GM19025 (cell line): ENCODE measurements around the gene LARP4.
"Not testable (repeated sequence)": the region's sequence is repeated elsewhere in the genome, so short reads cannot be mapped to it uniquely, and the experiment has no call there.

Experiments
- ATAC-seq: cut with Tn5 transposase; IDR thresholded peaks from one replicate; pipeline ENCODE4 v1.9.1; 2021; ENCODE audit warnings: mild to moderate bottlenecking, low read depth, moderate library complexity; ENCODE audit not compliant: unreplicated experiment

LARP4 gene

DNA sequence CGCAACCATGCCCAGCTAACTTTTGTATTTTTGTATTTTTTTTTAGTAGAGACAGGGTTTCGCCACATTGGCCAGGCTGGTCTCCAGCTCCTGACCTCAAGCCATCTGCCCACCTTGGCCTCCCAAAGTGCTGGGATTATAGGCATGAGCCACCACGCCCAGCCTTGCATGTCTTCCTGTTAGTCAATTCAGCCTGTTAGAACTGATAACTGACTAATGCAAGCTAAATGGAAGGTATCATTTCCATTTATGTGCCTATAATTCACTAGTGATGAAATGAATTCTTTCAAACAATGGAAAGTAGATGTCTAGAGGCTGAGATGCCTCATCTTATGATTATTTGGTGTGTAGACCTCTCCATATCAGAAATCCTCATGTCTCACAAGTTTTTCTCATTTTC is 66.8 kb downstream of the LARP4 start:
- ATAC-seq = no peak

DNA sequence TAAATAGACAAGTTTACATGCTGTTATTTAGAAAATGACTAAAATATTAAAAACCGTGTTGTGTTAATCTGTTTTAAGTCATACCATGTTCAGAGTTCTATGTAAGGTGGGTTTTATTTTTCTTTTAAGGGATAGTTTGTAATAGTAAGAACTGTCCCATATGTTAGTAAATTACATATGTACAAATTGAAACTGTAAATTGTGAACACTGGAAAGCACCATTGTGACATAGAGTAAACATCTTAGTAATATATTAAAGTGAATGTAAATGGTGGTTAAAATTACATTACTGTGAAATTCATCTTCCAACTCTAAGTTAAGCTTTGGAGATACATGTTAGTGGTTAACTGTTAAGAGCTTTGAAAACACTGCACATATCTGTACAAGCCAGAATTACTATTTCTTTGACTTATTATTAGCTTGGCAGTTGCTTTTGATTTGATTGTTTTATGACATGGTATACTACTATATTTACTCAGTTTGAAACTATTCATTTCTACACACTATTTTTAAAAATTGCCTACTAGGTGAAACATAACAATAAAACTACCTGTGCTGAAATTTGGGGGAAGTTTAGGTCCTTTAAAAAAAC is 76.7 kb downstream of the LARP4 start:
- ATAC-seq = no peak

DNA sequence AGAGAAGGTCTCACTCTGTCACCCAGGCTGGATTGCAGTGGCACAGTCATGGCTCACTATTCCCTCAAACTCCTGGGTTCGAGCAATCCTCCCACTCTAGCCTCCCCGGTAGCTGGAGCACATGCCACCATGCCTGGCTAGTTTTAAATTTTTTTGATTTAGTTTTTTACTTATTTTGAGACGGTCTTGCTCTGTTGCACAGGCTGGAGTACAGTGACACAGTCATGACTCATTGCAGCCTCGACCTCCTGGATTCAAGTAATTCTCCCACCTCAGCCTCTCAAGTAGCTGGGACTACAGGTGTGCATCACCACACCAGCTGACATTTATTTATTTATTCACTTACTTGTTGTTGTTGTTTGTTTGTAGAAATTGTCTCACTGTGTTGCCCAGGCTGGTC is 81.9 kb downstream of the LARP4 start:
- no peak for ATAC-seq

DNA sequence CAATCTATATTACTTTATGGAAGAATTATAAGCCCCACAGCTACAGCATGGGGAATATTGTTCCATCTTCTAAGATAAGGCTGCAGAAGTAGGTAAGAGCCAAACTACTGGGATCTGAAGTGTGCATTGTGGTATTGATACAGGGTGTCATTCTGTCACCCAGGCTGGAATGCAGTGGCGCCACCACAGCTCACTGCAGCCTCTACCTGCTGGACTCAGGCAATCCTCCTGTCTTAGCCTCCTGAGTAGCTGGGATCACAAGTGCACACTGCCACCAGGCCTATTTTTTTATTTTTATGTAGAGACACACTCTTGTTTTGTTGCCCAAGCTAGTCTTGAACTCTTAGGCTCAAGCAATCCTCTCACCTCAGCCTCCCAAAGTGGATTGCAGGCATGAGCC is 82.8 kb downstream of the LARP4 start:
- no peak for ATAC-seq

DNA sequence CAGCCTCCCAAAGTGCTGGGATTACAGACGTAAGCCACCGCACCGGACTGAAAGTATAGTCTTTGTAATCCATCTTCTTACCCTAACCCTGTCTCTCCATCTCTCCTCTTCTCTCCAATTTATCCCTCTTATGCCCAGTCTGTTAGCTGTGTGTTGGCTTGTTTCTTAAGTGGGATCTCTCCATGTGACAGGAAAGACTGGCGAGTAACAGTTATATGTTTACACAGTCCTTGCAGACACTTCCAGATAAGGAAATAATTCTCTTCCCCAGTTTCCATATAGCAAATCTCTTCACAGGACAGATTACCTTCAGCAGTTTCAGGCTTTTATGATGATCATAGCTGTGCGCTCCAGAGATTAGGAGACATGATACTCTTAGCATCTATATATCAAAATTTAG is 88.1 kb downstream of the LARP4 start:
- ATAC-seq = no peak

DNA sequence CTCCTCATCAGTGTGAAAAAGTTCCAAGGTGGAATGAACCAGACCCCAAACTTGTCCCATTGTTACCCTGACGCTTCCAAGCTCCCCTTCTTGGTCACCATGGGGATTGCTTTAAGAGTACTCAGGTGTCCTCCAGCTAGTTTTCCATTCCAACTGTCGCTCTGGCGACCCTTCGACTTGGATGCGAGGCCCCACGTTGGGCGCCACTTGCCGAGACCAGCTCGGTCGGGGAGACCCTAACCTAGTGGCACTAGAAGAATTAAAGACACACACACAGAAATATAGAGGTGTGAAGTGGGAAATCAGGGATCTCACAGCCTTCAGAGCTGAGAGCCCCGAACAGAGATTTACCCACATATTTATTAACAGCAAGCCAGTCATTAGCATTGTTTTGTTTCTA is 97.4 kb downstream of the LARP4 start:
- not testable (repeated sequence) for ATAC-seq

DNA sequence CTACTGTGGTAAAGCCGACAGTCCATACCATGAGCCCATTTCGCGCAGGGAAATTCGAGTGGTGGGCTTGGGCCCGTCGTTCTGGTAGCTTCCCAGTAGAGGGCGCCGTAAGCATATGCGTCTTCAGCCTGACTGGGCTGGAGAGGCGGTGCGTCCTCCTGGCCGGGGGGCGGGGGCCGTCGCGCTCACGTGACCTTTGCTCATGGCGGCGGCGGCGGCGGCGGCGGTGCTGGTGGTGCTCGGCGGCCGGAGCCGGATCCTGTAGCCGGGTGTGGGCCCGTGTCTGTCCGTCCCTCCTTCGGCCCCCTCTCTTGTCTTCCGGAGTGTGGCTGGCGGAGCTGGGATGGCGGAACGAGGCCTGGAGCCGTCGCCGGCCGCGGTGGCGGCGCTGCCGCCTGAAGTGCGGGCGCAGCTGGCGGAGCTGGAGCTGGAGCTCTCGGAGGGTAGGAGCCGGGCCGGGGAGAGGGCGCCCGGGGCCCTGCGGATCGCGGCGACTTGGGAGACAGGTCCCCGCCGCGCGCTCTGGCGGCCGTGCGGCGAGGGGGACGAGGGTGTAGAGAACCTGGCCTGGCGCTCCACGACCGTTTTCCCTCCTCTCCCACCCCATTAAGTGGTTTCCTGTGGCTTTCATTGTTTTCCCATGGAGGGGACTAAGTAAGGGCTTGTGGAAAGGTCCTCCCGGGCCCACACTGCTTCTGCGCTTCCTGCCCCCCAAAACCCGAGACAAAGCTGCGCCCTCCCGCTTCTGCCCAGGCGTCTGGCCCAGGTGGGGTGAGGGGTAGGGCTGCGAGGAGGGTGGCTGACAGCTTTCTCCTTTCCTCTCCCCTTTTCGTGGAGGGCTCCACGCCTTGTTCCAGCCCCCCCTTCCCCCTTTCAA is 104.4 kb downstream of the LARP4 start, which contains the start of gene DIP2B:
Gene DIP2B (plus strand): TSS at position 188 of the 877 bp plus-strand sequence. CDS start 156 bp downstream, at position 344.
- peak; percentile 73 for ATAC-seq

DNA sequence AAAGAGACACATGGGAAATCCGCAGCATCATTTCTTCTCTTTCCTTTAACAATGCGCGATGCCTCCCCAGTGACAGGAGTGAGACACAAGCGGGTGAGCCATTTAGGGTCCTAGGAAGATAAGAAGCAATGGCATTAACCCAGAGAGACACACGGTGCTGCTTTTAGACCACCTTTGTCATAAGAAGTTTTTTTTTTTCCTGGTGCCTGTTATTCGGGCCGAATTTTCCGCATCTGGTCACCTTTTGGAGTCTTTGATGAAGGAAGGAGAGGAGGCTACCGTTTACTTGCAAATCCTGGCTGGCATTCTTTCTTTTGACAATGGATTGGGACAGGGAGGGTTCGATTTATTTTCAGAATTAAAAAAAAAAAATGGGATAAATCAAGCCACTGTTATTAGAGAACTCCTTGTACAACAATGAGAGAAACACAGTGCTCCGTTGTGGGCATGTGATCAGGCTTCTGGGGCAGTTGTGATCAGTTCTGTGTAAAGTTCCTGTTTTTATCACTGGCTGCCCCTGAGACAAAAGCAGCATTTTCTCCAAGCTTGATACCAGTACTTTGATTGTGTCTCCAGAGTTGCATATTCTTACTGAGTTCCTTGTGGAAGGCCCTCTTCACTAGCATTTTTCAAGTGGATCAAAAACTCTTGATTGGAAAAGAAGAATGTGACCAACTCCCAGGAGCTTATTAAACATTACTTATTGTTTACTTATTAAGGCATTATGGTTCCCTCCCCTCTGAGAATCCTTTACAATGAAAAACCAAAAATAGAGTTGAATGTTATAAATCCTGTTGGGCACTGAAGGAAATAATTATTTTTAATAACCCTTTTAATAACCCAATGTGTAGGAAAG is 105.2 kb downstream of the LARP4 start:
- no peak for ATAC-seq

DNA sequence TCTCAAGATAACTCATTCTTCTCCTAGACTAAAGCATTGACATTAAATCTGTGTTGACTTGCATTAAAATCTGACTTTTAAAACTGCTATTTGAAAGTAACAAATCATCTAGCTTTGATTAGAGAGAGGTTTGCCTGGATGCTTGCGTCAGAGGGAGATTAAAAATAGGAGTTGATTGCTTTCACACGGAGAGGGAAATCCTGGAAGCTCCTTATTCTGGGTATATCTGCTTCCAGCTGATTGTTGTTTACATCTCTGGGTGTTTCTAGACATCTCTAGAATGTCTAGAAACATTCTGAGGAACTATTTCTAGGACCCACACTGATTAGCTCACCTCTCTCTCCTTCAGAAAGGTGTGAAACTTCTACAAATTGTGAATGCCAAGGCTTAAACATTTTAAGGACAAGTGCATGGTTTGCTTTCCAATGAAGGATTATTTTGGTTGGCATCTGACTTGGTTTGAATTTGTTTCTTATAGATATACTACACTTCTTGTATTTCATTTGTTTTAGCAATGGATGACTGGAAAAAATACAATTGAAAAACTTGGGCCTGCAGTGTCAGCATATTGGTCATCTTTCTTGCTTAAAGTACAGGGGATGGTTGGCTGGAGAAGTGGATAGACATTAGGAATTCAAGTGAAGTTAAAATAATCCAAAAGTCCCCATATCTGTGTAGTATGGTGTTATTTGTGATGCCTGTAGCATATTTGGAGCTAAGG is 106.2 kb downstream of the LARP4 start:
- no peak for ATAC-seq

DNA sequence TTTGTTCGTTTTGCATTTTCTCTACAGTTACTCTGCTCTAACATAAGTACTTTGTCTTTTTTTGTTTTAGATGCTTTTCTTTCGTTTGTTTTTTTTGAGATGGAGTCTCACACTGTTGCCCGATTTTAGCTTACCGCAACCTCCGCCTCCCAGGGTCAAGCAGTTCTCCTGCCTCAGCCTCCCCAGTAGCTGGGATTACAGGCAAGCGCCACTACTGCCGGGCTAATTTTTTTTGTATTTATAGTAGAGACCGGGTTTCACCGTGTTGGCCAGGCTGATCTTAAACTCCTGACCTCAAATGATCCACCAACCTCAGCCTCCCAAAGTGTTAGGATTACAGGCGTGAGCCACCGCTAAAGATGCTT is 106.8 kb downstream of the LARP4 start:
- no peak for ATAC-seq

DNA sequence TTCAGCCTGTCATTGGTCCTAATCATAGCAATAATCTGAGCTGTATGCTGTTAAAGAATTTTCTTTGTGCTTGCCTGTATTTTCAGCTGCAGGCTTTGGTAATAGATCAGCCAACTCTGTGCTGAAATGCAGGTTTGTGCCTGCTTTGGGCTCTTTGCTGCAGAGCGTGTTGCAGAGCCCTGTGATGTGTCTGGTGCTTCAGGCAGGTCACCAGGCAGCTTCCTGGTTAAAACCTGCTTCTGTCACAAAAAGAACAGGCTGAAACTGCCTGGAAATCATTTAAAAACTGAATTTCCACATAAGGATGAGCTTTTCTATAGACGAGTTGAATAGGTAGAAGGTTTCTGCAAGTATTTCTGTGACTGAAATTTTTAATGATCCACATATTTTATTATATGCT is 107.2 kb downstream of the LARP4 start:
- ATAC-seq = no peak

DNA sequence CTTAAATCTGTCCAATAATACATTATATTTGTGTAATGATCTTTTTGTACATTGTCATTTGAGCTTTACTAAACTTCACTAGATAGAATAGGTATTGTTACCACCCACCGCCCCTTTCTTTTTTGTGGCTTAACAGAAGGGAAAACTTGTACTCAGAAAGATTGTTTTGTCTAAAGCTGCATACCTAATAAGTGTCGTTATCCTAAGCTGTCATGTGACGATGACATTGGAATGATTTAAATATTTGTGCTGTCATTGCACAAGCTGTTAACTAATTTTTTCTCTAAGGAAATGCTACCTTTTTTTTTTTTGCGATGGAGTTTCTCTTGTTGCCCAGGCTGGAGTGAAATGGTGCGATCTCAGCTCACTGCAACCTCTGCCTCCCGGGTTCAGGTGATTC is 107.7 kb downstream of the LARP4 start:
- no peak for ATAC-seq

DNA sequence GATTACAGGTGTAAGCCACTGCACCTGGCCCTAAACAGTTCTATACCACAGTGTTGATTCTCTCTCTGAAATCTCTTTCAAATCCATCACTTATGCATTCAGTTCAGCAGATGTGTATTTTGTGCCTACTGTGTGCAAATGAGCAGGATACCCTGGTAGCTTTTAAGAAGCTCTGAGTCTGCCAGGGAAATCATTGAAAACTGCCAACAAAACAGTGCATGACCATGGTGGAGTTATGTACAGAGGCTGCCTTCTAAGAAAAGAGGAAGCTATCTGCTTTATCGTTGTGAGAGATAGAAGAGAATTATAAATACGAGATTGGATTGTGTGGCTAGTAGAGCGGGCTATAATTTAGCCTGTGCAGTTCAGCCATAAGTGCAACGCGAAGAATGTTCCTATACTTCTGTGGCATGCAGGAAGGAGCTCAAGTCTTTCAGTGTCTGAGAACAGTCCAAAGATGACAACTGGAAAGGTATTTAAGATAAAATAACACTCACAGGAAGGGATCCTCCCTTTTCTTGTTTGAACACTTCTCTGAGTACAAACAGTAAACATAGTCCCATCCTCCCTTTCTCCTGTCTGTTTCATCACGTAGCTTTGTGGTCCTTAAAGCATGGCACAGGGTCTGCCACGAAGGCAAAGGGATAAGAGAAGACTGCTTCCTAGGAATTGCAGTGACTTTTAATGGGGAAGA is 108.4 kb downstream of the LARP4 start:
- no peak for ATAC-seq

DNA sequence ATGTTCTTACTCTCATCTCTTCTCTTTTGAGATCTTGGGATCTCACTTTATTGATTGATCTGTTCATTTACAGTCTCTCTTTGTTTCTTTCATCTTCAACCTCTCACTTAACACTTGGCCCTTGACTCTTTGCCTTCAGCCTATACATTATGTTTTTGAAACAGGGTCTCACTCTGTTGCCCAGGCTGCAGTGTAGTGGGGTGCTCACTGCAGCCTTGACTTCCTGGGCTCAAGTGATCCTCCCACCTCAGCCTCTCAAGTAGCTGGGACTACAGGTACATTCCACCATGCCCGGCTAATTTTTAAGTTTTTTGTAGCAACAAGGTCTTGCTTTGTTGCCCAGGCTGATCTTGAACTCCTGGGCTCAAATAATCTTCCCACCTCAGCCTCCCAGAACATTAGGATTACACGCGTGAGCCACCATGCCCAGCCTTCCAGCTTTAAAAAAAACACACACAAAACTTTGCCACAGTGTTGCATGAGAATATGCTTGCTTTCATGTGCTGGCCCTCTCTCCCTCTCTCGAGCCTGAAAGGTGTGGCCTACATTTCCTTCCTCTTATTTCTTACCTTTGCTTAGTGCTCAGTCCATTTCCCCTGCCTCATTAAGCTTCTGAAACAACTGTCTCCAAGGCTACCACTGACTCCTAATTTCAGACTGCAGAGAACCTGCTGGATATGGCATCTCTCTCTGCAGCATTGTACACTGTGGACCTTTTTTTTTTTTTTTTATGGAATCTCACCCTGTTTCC is 114.0 kb downstream of the LARP4 start:
- no peak for ATAC-seq

DNA sequence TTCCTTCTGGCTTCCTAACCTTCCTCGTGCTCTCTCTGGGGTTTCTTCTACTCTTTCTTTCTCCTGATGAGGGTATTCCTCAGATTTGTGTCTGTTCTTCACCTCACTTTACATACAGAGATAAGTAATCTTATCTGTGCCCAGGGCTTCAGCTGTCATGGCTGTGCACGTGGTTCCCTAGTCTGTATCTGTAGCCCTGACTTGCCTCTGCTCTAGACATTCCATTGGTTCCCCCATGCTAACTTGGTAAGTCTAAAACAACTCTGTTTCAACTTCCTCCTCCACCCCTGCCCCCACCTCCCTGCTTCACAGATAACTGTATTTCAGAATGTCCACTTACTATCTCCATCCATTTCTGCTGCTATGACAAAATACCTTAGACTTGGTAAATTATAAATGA is 114.9 kb downstream of the LARP4 start:
- ATAC-seq = no peak

DNA sequence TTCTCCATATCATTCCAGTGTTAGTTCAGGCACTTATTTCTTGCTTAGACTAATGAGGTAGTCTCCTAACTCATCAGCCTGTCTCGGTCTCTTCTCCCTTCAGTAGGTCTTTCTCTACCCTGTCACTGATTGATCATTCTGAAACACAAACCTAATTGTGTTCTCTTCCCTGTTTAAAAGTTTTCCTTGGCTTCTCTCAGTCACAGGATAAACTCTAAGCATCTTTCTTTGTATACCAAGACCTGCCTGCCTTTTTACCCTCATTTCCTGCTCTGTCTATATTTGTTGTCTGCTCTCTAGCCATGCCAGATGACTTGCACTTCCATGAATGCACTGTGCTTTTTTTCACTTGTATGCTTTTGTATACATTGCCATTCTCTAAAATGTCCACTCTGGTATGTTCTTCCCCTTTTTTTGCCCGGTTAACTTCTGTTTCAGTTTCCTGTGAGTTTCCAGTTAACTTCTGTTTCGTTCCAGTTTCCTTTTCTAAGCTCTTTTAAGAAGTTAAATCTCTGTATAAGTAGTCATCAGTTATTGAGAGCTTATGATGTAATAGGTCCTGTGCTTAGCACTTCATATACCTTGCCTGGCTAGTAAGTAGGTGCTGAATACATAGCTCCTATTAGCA is 116.8 kb downstream of the LARP4 start:
- peak; percentile 61 for ATAC-seq

DNA sequence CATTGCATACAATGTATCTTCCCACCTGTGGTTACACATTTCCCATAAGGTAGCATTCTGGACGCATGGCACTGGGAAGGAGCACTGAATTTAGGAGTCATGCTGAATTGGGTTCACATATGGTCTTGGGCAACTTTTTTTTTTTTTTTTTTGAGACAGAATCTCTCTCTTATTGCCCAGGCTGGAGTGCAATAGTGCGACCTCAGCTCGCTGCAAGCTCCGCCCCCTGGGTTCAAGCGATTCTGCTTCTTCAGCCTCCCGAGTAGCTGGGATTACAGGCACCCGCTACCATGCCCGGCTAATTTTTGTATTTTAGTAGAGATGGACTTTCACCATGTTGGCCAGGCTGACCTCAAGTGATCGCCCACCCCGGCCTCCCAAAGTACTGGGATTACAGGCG is 117.4 kb downstream of the LARP4 start:
- ATAC-seq = no peak

DNA sequence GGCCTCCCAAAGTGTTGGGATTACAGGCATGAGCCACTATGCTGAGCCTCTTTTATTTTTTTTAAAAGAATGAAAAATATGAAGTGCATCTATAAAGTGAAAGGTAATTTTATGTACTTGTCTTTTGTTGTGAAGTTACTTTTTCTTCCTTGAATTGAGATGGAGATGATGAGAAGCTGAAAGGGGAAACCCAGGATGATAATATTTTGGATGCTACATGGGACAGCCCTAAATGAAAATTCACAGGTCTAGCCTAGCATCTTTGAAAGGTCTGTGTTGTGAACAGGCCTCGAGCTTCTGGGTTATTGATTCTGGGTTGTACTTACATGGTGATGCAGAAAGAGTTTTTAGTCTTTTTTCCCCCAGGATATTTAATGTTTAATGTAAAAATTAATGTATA is 118.7 kb downstream of the LARP4 start:
- ATAC-seq = no peak
